Motor neuron (in vitro differentiated cells): ENCODE measurements around the gene DOCK1. TPM values are rescaled to one million over a fixed set of nuclear protein-coding genes. Genes with fewer than 3 reads are reported as not detected.

Experiments
- ATAC-seq, 8 experiments: fragments of 200-7000 bp; cut with Tn5 transposase; replicated peaks in 6 of 8; 2 replicates each; pipeline ENCODE4 v1.8.0; 2021; ENCODE audit warnings: mild to moderate bottlenecking in 8 of 8, moderate library complexity in 8 of 8
- H3K27ac ChIP-seq, 2 donors: fragments of 250-450 bp; sonication (Bioruptor Pico); 2 replicates each; pipeline ENCODE4 v1.9.0; 2021; ENCODE audit warnings: antibody characterized with exemption in 2 of 2, mild to moderate bottlenecking in 2 of 2, moderate library complexity in 1 of 2
- H3K4me1 ChIP-seq, 2 donors: fragments of 250-450 bp; sonication (Bioruptor Pico); replicated peaks in 1 of 2; 2 replicates each; pipeline ENCODE4 v1.6.1; 2021; ENCODE audit warnings: antibody characterized with exemption in 2 of 2, mild to moderate bottlenecking in 2 of 2, moderate library complexity in 1 of 2
- H3K4me3 ChIP-seq, 5 donors: fragments of 250-450 bp; sonication (Bioruptor Pico); 2 replicates each; pipeline ENCODE4 v1.9.0; 2021; ENCODE audit warnings: antibody characterized with exemption in 5 of 5, mild to moderate bottlenecking in 5 of 5, moderate library complexity in 4 of 5
- WGBS, 10 experiments: fragments of 450-650 bp; shearing (Covaris generic); methylation state at CpG; one replicate each; pipeline ENCODE4 v1.0.0; 2022; 5-methylcytosine and 5-hydroxymethylcytosine counted together
- in situ Hi-C, 9 experiments: fragments of 400-800 bp; cut with MboI; loops; one replicate each; pipeline ENCODE4 v1.15.0; 2021; ENCODE audit warnings: low sequenced_read_pairs in 9 of 9, low pct_unique_long_range_greater_than_20kb in 2 of 9; ENCODE audit not compliant: unreplicated experiment in 9 of 9
- total RNA-seq, 8 experiments: library from RNA; unstranded; fragments of 300-600 nt; gene quantifications; 2 replicates each; pipeline versions ENCODE4 v1.2.3 to v1.2.4, GENCODE V29; 2022

DOCK1 gene
- total RNA-seq, 8 experiments from 2014 or later = 8.8 to 85.4 (median 23.0) TPM

- Histone ChIP-seq H3K27ac (no peak overlapping the region), H3K4me3 (no peak overlapping the region), H3K4me1 (peaks cover 24 to 39% of the 10 kb centered on the region in 2 donors)
- in situ Hi-C loops = no loop called here
- peak in 5 of 8 experiments; percentile 97 to 99 (median 99) for ATAC-seq
- WGBS, 10 experiments = 25 to 100% (median 34%) methylated on average over 1 of the region's 1 CpG; no CpG with 5 or more reads in 6 of the 10 experiments
Observed at GRCh38 chr10:127115100-127115499, 209.9 kb downstream of the DOCK1 start.

GRCh38 chr10:127117125-127117524, 211.9 kb downstream of the DOCK1 start:
- no peak overlapping the region for H3K27ac ChIP-seq

GRCh38 chr10:127118034-127118433, 212.8 kb downstream of the DOCK1 start:
- in situ Hi-C loops = no loop called here
- no peak overlapping the region for H3K27ac ChIP-seq
- no peak overlapping the region for H3K4me3 ChIP-seq
- ATAC-seq = no peak
- H3K4me1 ChIP-seq = peaks cover 23 to 46% of the 10 kb centered on the region in 2 donors

More at GRCh38 chr10:127117125-127117524, 211.9 kb downstream of the DOCK1 start:
- in situ Hi-C loops = no loop called here
- WGBS, 10 experiments = 46 to 80% (median 60%) methylated on average over 2 to 4 of the region's 4 CpGs
- Histone ChIP-seq H3K4me3 (no peak overlapping the region), H3K4me1 (peaks cover 24 to 46% of the 10 kb centered on the region in 2 donors)
- peak in 3 of 8 experiments; percentile 31 to 43 (median 37) for ATAC-seq

GRCh38 chr10:127119936-127120335, 214.7 kb downstream of the DOCK1 start:
- Histone ChIP-seq H3K4me3 (no peak overlapping the region), H3K27ac (peak overlapping the region in 1 of 2 donors; percentile 46), H3K4me1 (peaks cover 15 to 43% of the 10 kb centered on the region in 2 donors)
- peak in 5 of 8 experiments; percentile 29 to 49 (median 46) for ATAC-seq
- in situ Hi-C loops = no loop called here
- WGBS, 10 experiments = 14 to 88% (median 70%) methylated on average over 1 to 5 of the region's 8 CpGs

- WGBS, 10 experiments = 42 to 100% (median 100%) methylated on average over 1 to 4 of the region's 4 CpGs; no CpG with 5 or more reads in 7 of the 10 experiments
Observed at GRCh38 chr10:127122831-127123230, 217.6 kb downstream of the DOCK1 start.

GRCh38 chr10:127123626-127124025, 218.4 kb downstream of the DOCK1 start:
- in situ Hi-C loops = no loop called here
- WGBS, 10 experiments = 42 to 100% (median 91%) methylated on average over 1 to 6 of the region's 6 CpGs; no CpG with 5 or more reads in 1 of the 10 experiments
- Histone ChIP-seq H3K27ac (no peak overlapping the region), H3K4me1 (peaks cover 4 to 20% of the 10 kb centered on the region in 2 donors), H3K4me3 (no peak overlapping the region)
- no peak for ATAC-seq

More at GRCh38 chr10:127122831-127123230, 217.6 kb downstream of the DOCK1 start:
- no peak overlapping the region for H3K4me3 ChIP-seq
- in situ Hi-C loops = no loop called here
- no peak overlapping the region for H3K27ac ChIP-seq
- H3K4me1 ChIP-seq = peaks cover 4 to 27% of the 10 kb centered on the region in 2 donors
- ATAC-seq = no peak

- Histone ChIP-seq H3K4me1 (peaks cover 0 to 6% of the 10 kb centered on the region in 2 donors), H3K4me3 (no peak overlapping the region), H3K27ac (no peak overlapping the region)
- ATAC-seq = no peak
- in situ Hi-C loops = no loop called here
- 80 to 100% (median 92%) methylated on average over 1 to 7 of the region's 9 CpGs; no CpG with 5 or more reads in 1 of the 10 experiments for WGBS, 10 experiments
Observed at GRCh38 chr10:127125331-127125730, 220.1 kb downstream of the DOCK1 start.

- no peak for ATAC-seq
- Histone ChIP-seq H3K4me3 (no peak overlapping the region), H3K4me1 (peaks cover 7 to 9% of the 10 kb centered on the region in 2 donors), H3K27ac (no peak overlapping the region)
- in situ Hi-C loops = no loop called here
- 91 to 100% (median 100%) methylated on average over 1 of the region's 1 CpG; no CpG with 5 or more reads in 2 of the 10 experiments for WGBS, 10 experiments
Observed at GRCh38 chr10:127127822-127128221, 222.6 kb downstream of the DOCK1 start.

- in situ Hi-C loops = no loop called here
Observed at GRCh38 chr10:127129104-127129503, 223.9 kb downstream of the DOCK1 start.

GRCh38 chr10:127132451-127132850, 227.2 kb downstream of the DOCK1 start:
- 60 to 100% (median 86%) methylated on average over 1 to 7 of the region's 7 CpGs; no CpG with 5 or more reads in 2 of the 10 experiments for WGBS, 10 experiments
- no peak overlapping the region for H3K27ac ChIP-seq
- in situ Hi-C loops = no loop called here
- H3K4me1 ChIP-seq = peaks cover 10 to 35% of the 10 kb centered on the region in 2 donors
- peak in 3 of 8 experiments; percentile 22 to 54 (median 26) for ATAC-seq
- H3K4me3 ChIP-seq = no peak overlapping the region

More at GRCh38 chr10:127129104-127129503, 223.9 kb downstream of the DOCK1 start:
- Histone ChIP-seq H3K27ac (no peak overlapping the region), H3K4me3 (no peak overlapping the region), H3K4me1 (peaks cover 10 to 18% of the 10 kb centered on the region in 2 donors)
- WGBS, 10 experiments = 88 to 100% (median 98%) methylated on average over 1 to 5 of the region's 5 CpGs; no CpG with 5 or more reads in 1 of the 10 experiments
- ATAC-seq = peak in 1 of 8 experiments; percentile 37

- peaks cover 10 to 38% of the 10 kb centered on the region in 2 donors for H3K4me1 ChIP-seq
- WGBS, 10 experiments = 69 to 100% (median 88%) methylated on average over 1 of the region's 1 CpG; no CpG with 5 or more reads in 2 of the 10 experiments
- ATAC-seq = no peak
- no peak overlapping the region for H3K27ac ChIP-seq
- in situ Hi-C loops = no loop called here
- no peak overlapping the region for H3K4me3 ChIP-seq
Observed at GRCh38 chr10:127133225-127133624, 228.0 kb downstream of the DOCK1 start.

GRCh38 chr10:127133672-127134500, 228.7 kb downstream of the DOCK1 start:
- 73 to 100% (median 78%) methylated on average over 1 to 2 of the region's 2 CpGs; no CpG with 5 or more reads in 6 of the 10 experiments for WGBS, 10 experiments
- no peak for ATAC-seq
- Histone ChIP-seq H3K4me3 (no peak overlapping the region), H3K4me1 (peaks cover 10 to 39% of the 10 kb centered on the region in 2 donors), H3K27ac (no peak overlapping the region)
- in situ Hi-C loops = no loop called here

GRCh38 chr10:127135844-127136577, 230.8 kb downstream of the DOCK1 start:
- in situ Hi-C loops = no loop called here
- no peak overlapping the region for H3K4me3 ChIP-seq
- no peak overlapping the region for H3K27ac ChIP-seq
- peaks cover 10 to 42% of the 10 kb centered on the region in 2 donors for H3K4me1 ChIP-seq
- ATAC-seq = no peak
- 70 to 100% (median 96%) methylated on average over 1 to 6 of the region's 6 CpGs for WGBS, 10 experiments
